ENCODE results near the gene PRSS33. TPM values are rescaled to one million over a fixed set of nuclear protein-coding genes. Genes with fewer than 3 reads are reported as not detected.

The PRSS33 gene
- polyA plus RNA-seq, 1 of the 3 experiments (the other 2 are of a cell fraction), result not detected

DNA sequence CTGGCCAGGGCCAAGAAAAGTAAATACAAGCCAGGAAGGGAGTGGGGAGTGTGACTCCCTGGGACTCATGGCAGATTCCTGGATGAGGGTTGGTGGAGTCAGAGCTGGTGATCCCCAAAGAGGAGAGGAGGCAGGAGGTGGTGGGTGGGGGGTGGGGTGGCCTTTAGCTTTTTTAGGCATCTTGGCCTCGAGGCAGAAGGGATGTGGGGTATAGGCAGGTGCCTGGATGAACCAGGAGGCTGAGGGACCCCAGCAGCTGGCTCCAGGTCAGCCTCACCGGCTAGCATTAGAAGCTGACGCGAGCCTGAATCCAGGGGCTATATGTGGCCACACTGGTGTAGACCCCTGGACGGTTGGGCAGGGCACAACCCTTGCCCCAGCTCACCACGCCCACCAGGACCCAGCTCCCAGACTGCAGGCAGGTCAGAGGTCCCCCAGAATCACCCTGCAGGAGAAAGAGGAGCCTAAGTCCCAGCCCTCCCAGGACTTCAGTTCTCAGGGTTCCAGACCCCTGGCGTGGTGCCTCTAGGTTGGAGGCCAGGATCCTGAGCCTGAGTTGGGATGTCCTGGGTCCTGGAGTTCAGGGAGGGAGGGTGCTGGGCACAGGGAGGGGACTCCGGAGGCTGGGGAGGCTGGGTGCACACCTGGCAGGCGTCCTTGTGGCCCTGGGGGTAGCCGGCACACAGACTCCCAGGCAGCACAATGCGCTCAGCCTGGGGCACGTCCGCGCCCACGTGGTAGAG lies 2.8 kb downstream of the PRSS33 start:
- no peaks in the 10 kb centered on the region for H3K9me2 ChIP-seq
- no peaks in the 10 kb centered on the region for H3K79me2 ChIP-seq (ENCODE audit: insufficient read depth)
- H3K27me3 ChIP-seq (ENCODE audit: insufficient read depth), result no peaks in the 10 kb centered on the region
- DNase-seq, result no peak
- H3K27ac ChIP-seq (ENCODE audit: low read depth in 2 of 2, low read length in 1 of 2), result no peak overlapping the region
- ChIA-PET CTCF (interaction anchor here (0.6 to 2.0 kb wide), 5 partner anchors 8 to 84 kb away, joined by 3 to 8 read pairs (median 3); no protein-coding TSS in a partner anchor), POLR2A (no interaction called here)
- no peaks in the 10 kb centered on the region for H4K20me1 ChIP-seq (ENCODE audit: insufficient read depth)
- H3K9ac ChIP-seq, result no peak overlapping the region
- H2AFZ ChIP-seq (ENCODE audit: low read depth), result no peak overlapping the region
- no peaks in the 10 kb centered on the region for H3F3A ChIP-seq (replicated peaks; ENCODE audit: insufficient read depth)
- TF ChIP-seq RFX5 (IDR thresholded peaks at IDR 0.05; ENCODE audit: low read length), result no peak
- no peak for TF ChIP-seq ZBTB33 (IDR thresholded peaks at IDR 0.05; ENCODE audit: borderline replicate concordance, low read depth)
- TF ChIP-seq, protein P1, sequence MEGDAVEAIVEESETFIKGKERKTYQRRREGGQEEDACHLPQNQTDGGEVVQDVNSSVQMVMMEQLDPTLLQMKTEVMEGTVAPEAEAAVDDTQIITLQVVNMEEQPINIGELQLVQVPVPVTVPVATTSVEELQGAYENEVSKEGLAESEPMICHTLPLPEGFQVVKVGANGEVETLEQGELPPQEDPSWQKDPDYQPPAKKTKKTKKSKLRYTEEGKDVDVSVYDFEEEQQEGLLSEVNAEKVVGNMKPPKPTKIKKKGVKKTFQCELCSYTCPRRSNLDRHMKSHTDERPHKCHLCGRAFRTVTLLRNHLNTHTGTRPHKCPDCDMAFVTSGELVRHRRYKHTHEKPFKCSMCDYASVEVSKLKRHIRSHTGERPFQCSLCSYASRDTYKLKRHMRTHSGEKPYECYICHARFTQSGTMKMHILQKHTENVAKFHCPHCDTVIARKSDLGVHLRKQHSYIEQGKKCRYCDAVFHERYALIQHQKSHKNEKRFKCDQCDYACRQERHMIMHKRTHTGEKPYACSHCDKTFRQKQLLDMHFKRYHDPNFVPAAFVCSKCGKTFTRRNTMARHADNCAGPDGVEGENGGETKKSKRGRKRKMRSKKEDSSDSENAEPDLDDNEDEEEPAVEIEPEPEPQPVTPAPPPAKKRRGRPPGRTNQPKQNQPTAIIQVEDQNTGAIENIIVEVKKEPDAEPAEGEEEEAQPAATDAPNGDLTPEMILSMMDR (IDR thresholded peaks at IDR 0.05), result no peak
- TF ChIP-seq, protein P2, sequence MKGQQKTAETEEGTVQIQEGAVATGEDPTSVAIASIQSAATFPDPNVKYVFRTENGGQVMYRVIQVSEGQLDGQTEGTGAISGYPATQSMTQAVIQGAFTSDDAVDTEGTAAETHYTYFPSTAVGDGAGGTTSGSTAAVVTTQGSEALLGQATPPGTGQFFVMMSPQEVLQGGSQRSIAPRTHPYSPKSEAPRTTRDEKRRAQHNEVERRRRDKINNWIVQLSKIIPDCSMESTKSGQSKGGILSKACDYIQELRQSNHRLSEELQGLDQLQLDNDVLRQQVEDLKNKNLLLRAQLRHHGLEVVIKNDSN (IDR thresholded peaks at IDR 0.05; ENCODE audit: borderline replicate concordance, low read depth), result no peak
- no peak for TF ChIP-seq GABPA (IDR thresholded peaks at IDR 0.05; ENCODE audit: low read depth)
- TF ChIP-seq GATA2 (CRISPR knock-in tag; IDR thresholded peaks at IDR 0.05), result no peak
- TF ChIP-seq USF2 (IDR thresholded peaks at IDR 0.05; ENCODE audit: borderline replicate concordance, low read depth, low read length), result no peak
- no peak for TF ChIP-seq YY1 (IDR thresholded peaks at IDR 0.05; ENCODE audit: low read depth)
- TF ChIP-seq JUND (IDR thresholded peaks at IDR 0.05), result no peak
- no peak for TF ChIP-seq FOSL2 (IDR thresholded peaks at IDR 0.05; ENCODE audit: borderline replicate concordance, low read depth)
- no peak for TF ChIP-seq MEF2A (IDR thresholded peaks at IDR 0.05; ENCODE audit: borderline replicate concordance, low read depth)
- TF ChIP-seq ELF1 (IDR thresholded peaks at IDR 0.05), result no peak
- TF ChIP-seq MXI1 (IDR thresholded peaks at IDR 0.05; ENCODE audit: low read depth, low read length), result no peak
- TF ChIP-seq POLR2AphosphoS5 (IDR thresholded peaks at IDR 0.05; ENCODE audit: low read depth, low read length), result no peak
- TF ChIP-seq NFIC (IDR thresholded peaks at IDR 0.05; ENCODE audit: borderline replicate concordance), result no peak
- no peak for TF ChIP-seq RXRA (IDR thresholded peaks at IDR 0.05; ENCODE audit: borderline replicate concordance, low read depth)
- 93% methylated on average over 7 of the region's 15 CpGs for WGBS (ENCODE audit: low lambda C conversion rate)
- H3K9me3 ChIP-seq, result no peaks in the 10 kb centered on the region
- no peaks in the 10 kb centered on the region; a peak in 1 of 4 replicates for H3K4me1 ChIP-seq (ENCODE audit: control insufficient read depth in 1 of 2, insufficient read depth in 2 of 2, low read depth in 1 of 2, low read length in 1 of 2)
- H3K4me2 ChIP-seq, result no peak overlapping the region
- H3K4me3 ChIP-seq (ENCODE audit: low read depth in 2 of 2, low read length in 1 of 2), result no peak overlapping the region
- H3K36me3 ChIP-seq (replicated peaks in 1 of 2; ENCODE audit: control insufficient read depth in 1 of 2, insufficient read depth in 2 of 2, low read length in 1 of 2), result no peaks in the 10 kb centered on the region

All from SK-N-SH (cell line).